ENCODE results near the gene FRMD4A. TPM values are rescaled to one million over a fixed set of nuclear protein-coding genes. Genes with fewer than 3 reads are reported as not detected.

Gene FRMD4A
- total RNA-seq, 1 experiment from 2014 or later = not detected

DNA sequence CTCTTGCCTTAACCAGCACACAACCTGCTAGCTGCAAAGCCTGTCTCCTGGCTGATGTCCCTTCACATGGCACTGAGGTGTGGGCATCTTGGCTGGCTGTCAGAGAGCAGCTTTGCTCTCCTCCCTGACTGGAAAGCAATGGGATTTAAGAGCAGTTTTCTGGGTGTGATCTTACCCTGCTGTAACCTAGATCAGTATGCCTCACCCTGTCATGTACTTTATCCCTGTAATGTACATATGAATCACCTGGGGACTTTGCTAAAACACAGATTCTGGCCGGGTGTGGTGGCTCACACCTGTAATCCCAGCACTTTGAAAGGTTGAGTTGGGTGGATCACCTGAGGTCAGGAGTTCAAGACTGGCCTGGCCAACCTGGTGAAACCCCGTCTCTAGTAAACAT is 209.9 kb downstream of the FRMD4A start:
- DNase-seq = no peak
- Histone ChIP-seq H3K4me2 (ENCODE audit: low read depth, low read length, poor library complexity, severe bottlenecking) (no peak overlapping the region), H3K79me2 (ENCODE audit: low read length) (no peaks in the 10 kb centered on the region), H3K36me3 (ENCODE audit: insufficient read depth, low read length) (no peaks in the 10 kb centered on the region), H3K27me3 (ENCODE audit: low read length) (no peaks in the 10 kb centered on the region), H3K27ac (ENCODE audit: low read length) (no peak overlapping the region), H3K4me3 (ENCODE audit: low read length) (no peak overlapping the region), H3K9me3 (ENCODE audit: low read length) (no peaks in the 10 kb centered on the region), H4K20me1 (ENCODE audit: insufficient read depth, low read depth, low read length) (no peaks in the 10 kb centered on the region), H3K4me1 (ENCODE audit: low read length) (no peaks in the 10 kb centered on the region), H3K9ac (ENCODE audit: low read length) (no peak overlapping the region), H2AFZ (ENCODE audit: low read length) (no peak overlapping the region), H3K9me2 (replicated peaks; ENCODE audit: insufficient read depth, low read length) (no peaks in the 10 kb centered on the region)

GRCh38 chr10:14118953-14119352 is 211.8 kb downstream of the FRMD4A start:
- no peaks in the 10 kb centered on the region for H3K79me2 ChIP-seq (ENCODE audit: low read length)

DNA sequence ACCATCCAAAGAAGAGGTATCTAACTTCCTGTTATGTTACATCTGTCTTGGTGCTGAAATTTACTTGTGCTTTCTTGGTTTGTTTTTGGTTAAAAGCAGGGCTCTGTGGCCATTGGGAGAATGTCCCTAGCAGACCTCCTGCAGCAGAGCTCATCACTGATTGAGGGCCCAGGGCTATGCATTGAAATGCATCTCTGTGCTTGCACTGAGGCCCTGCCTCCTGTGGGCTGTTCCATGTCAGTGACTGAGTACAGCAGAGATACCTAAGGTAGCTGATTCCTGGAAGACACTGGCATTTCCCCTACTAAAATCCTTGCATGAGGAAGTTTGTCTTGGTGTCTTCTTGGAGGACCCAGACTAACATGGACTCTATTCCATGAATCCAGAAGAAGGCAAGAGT is 213.9 kb downstream of the FRMD4A start:
- H3K79me2 ChIP-seq (ENCODE audit: low read length) = no peaks in the 10 kb centered on the region
- H3K4me1 ChIP-seq (ENCODE audit: low read length) = no peaks in the 10 kb centered on the region
- H3K9ac ChIP-seq (ENCODE audit: low read length) = no peak overlapping the region
- H3K9me2 ChIP-seq (replicated peaks; ENCODE audit: insufficient read depth, low read length) = no peaks in the 10 kb centered on the region
- no peak for DNase-seq
- H3K36me3 ChIP-seq (ENCODE audit: insufficient read depth, low read length) = no peaks in the 10 kb centered on the region
- no peaks in the 10 kb centered on the region for H3K27me3 ChIP-seq (ENCODE audit: low read length)
- no peaks in the 10 kb centered on the region for H4K20me1 ChIP-seq (ENCODE audit: insufficient read depth, low read depth, low read length)
- no peak overlapping the region for H3K27ac ChIP-seq (ENCODE audit: low read length)
- no peak overlapping the region for H2AFZ ChIP-seq (ENCODE audit: low read length)
- H3K4me3 ChIP-seq (ENCODE audit: low read length) = no peak overlapping the region
- no peak overlapping the region for H3K4me2 ChIP-seq (ENCODE audit: low read depth, low read length, poor library complexity, severe bottlenecking)
- no peaks in the 10 kb centered on the region for H3K9me3 ChIP-seq (ENCODE audit: low read length)

More at GRCh38 chr10:14118953-14119352, 211.8 kb downstream of the FRMD4A start:
- H3K36me3 ChIP-seq (ENCODE audit: insufficient read depth, low read length) = no peaks in the 10 kb centered on the region
- DNase-seq = no peak
- no peak overlapping the region for H2AFZ ChIP-seq (ENCODE audit: low read length)
- no peaks in the 10 kb centered on the region for H4K20me1 ChIP-seq (ENCODE audit: insufficient read depth, low read depth, low read length)
- no peaks in the 10 kb centered on the region for H3K4me1 ChIP-seq (ENCODE audit: low read length)
- no peaks in the 10 kb centered on the region for H3K27me3 ChIP-seq (ENCODE audit: low read length)
- H3K9me2 ChIP-seq (replicated peaks; ENCODE audit: insufficient read depth, low read length) = no peaks in the 10 kb centered on the region
- no peak overlapping the region for H3K9ac ChIP-seq (ENCODE audit: low read length)
- H3K4me3 ChIP-seq (ENCODE audit: low read length) = no peak overlapping the region
- no peak overlapping the region for H3K27ac ChIP-seq (ENCODE audit: low read length)
- H3K9me3 ChIP-seq (ENCODE audit: low read length) = no peaks in the 10 kb centered on the region
- no peak overlapping the region for H3K4me2 ChIP-seq (ENCODE audit: low read depth, low read length, poor library complexity, severe bottlenecking)

GRCh38 chr10:14116021-14116420 is 214.7 kb downstream of the FRMD4A start:
- H2AFZ ChIP-seq (ENCODE audit: low read length) = no peak overlapping the region
- no peaks in the 10 kb centered on the region for H4K20me1 ChIP-seq (ENCODE audit: insufficient read depth, low read depth, low read length)
- H3K4me3 ChIP-seq (ENCODE audit: low read length) = no peak overlapping the region
- no peaks in the 10 kb centered on the region for H3K79me2 ChIP-seq (ENCODE audit: low read length)
- no peaks in the 10 kb centered on the region for H3K4me1 ChIP-seq (ENCODE audit: low read length)
- no peaks in the 10 kb centered on the region for H3K9me3 ChIP-seq (ENCODE audit: low read length)
- no peaks in the 10 kb centered on the region for H3K27me3 ChIP-seq (ENCODE audit: low read length)
- no peak overlapping the region for H3K4me2 ChIP-seq (ENCODE audit: low read depth, low read length, poor library complexity, severe bottlenecking)
- no peak overlapping the region for H3K9ac ChIP-seq (ENCODE audit: low read length)
- no peak overlapping the region for H3K27ac ChIP-seq (ENCODE audit: low read length)
- no peaks in the 10 kb centered on the region for H3K36me3 ChIP-seq (ENCODE audit: insufficient read depth, low read length)
- no peak for DNase-seq
- H3K9me2 ChIP-seq (replicated peaks; ENCODE audit: insufficient read depth, low read length) = no peaks in the 10 kb centered on the region

DNA sequence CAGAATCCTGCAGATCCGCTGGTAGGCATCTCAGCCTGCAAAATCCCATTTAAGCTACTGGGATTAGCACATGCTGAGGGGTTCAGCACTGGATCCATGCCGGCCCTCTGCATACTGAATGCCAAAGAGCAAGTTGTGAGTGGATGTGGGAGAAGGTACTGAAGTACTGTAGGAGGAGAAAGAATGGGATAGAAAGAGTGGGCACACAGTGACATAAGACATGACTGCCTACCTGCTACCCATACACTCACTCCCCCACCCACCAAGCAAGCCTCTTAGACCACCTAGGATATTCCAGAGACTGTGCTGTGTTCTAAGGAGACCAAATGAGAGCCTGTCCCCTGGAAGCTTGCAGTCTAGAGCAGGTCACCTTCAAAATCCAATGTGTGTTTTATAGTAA is 215.9 kb downstream of the FRMD4A start:
- no peak overlapping the region for H2AFZ ChIP-seq (ENCODE audit: low read length)

GRCh38 chr10:14112056-14112455 is 218.7 kb downstream of the FRMD4A start:
- H4K20me1 ChIP-seq (ENCODE audit: insufficient read depth, low read depth, low read length) = no peaks in the 10 kb centered on the region
- DNase-seq = no peak
- no peak overlapping the region for H3K4me3 ChIP-seq (ENCODE audit: low read length)
- no peak overlapping the region for H3K9ac ChIP-seq (ENCODE audit: low read length)
- H3K9me2 ChIP-seq (replicated peaks; ENCODE audit: insufficient read depth, low read length) = no peaks in the 10 kb centered on the region
- H3K79me2 ChIP-seq (ENCODE audit: low read length) = no peaks in the 10 kb centered on the region
- H3K36me3 ChIP-seq (ENCODE audit: insufficient read depth, low read length) = no peaks in the 10 kb centered on the region
- no peaks in the 10 kb centered on the region for H3K9me3 ChIP-seq (ENCODE audit: low read length)
- H2AFZ ChIP-seq (ENCODE audit: low read length) = no peak overlapping the region
- no peak overlapping the region for H3K4me2 ChIP-seq (ENCODE audit: low read depth, low read length, poor library complexity, severe bottlenecking)
- H3K4me1 ChIP-seq (ENCODE audit: low read length) = no peaks in the 10 kb centered on the region
- H3K27ac ChIP-seq (ENCODE audit: low read length) = no peak overlapping the region
- H3K27me3 ChIP-seq (ENCODE audit: low read length) = no peaks in the 10 kb centered on the region

More for the DNA sequence above, 215.9 kb downstream of the FRMD4A start:
- H4K20me1 ChIP-seq (ENCODE audit: insufficient read depth, low read depth, low read length) = no peaks in the 10 kb centered on the region
- no peaks in the 10 kb centered on the region for H3K79me2 ChIP-seq (ENCODE audit: low read length)
- H3K27ac ChIP-seq (ENCODE audit: low read length) = no peak overlapping the region
- no peaks in the 10 kb centered on the region for H3K4me1 ChIP-seq (ENCODE audit: low read length)
- H3K9ac ChIP-seq (ENCODE audit: low read length) = no peak overlapping the region
- DNase-seq = no peak
- H3K4me2 ChIP-seq (ENCODE audit: low read depth, low read length, poor library complexity, severe bottlenecking) = no peak overlapping the region
- no peaks in the 10 kb centered on the region for H3K9me2 ChIP-seq (replicated peaks; ENCODE audit: insufficient read depth, low read length)
- H3K36me3 ChIP-seq (ENCODE audit: insufficient read depth, low read length) = no peaks in the 10 kb centered on the region
- H3K27me3 ChIP-seq (ENCODE audit: low read length) = no peaks in the 10 kb centered on the region
- no peaks in the 10 kb centered on the region for H3K9me3 ChIP-seq (ENCODE audit: low read length)
- no peak overlapping the region for H3K4me3 ChIP-seq (ENCODE audit: low read length)

DNA sequence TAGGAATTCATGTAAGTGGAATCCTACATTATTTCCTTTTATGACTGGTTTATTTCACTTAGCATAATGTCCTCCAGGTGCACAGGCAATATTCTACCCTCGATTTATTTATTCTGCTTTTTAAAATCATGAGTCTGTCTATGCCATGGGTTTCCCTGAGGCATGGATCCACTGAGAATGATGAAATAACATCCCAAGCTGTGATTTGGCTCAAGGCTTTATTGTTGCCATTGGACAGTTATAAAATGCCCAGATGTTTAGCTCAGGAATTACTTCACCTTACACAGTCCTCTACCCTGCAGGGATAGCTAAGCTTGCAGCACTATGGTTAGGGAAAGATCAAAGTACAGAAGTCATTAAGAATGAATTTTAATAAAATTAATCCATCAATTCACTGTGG is 219.5 kb downstream of the FRMD4A start:
- no peak overlapping the region for H3K4me3 ChIP-seq (ENCODE audit: low read length)
- H3K36me3 ChIP-seq (ENCODE audit: insufficient read depth, low read length) = no peaks in the 10 kb centered on the region
- H3K4me2 ChIP-seq (ENCODE audit: low read depth, low read length, poor library complexity, severe bottlenecking) = no peak overlapping the region
- no peaks in the 10 kb centered on the region for H3K79me2 ChIP-seq (ENCODE audit: low read length)
- no peaks in the 10 kb centered on the region for H3K27me3 ChIP-seq (ENCODE audit: low read length)
- no peak for DNase-seq
- no peaks in the 10 kb centered on the region for H3K9me3 ChIP-seq (ENCODE audit: low read length)
- H4K20me1 ChIP-seq (ENCODE audit: insufficient read depth, low read depth, low read length) = no peaks in the 10 kb centered on the region
- H3K9ac ChIP-seq (ENCODE audit: low read length) = no peak overlapping the region
- no peaks in the 10 kb centered on the region for H3K4me1 ChIP-seq (ENCODE audit: low read length)
- no peak overlapping the region for H3K27ac ChIP-seq (ENCODE audit: low read length)
- no peaks in the 10 kb centered on the region for H3K9me2 ChIP-seq (replicated peaks; ENCODE audit: insufficient read depth, low read length)
- H2AFZ ChIP-seq (ENCODE audit: low read length) = no peak overlapping the region

- Histone ChIP-seq H3K36me3 (ENCODE audit: insufficient read depth, low read length) (no peaks in the 10 kb centered on the region), H3K27ac (ENCODE audit: low read length) (no peak overlapping the region), H3K79me2 (ENCODE audit: low read length) (no peaks in the 10 kb centered on the region), H3K9ac (ENCODE audit: low read length) (no peak overlapping the region), H3K4me2 (ENCODE audit: low read depth, low read length, poor library complexity, severe bottlenecking) (no peak overlapping the region), H3K4me1 (ENCODE audit: low read length) (no peaks in the 10 kb centered on the region), H3K4me3 (ENCODE audit: low read length) (no peak overlapping the region), H3K27me3 (ENCODE audit: low read length) (no peaks in the 10 kb centered on the region), H3K9me3 (ENCODE audit: low read length) (no peaks in the 10 kb centered on the region), H2AFZ (ENCODE audit: low read length) (no peak overlapping the region), H4K20me1 (ENCODE audit: insufficient read depth, low read depth, low read length) (no peaks in the 10 kb centered on the region), H3K9me2 (replicated peaks; ENCODE audit: insufficient read depth, low read length) (no peaks in the 10 kb centered on the region)
- no peak for DNase-seq
Observed at GRCh38 chr10:14106828-14107227, 223.9 kb downstream of the FRMD4A start.

DNA sequence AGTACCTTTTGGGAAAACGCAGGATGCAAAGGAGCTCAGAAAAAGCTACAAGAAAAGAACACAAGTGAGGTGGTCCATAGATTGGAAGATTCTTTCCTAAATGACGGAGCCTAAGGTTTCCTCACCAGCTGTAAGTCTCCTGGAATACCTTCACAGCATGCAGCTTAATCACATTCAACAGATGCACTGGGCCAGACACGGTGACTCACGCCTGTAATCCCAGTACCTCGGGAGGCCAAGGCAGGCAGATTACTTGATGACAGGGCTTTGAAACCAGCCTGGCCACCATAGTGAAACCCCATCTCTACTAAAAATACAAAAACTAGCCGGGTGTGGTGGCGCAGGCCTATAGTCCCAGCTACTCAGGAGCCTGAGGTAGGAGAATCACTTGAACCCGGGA is 228.7 kb downstream of the FRMD4A start:
- no peak overlapping the region for H3K4me3 ChIP-seq (ENCODE audit: low read length)
- no peak overlapping the region for H3K27ac ChIP-seq (ENCODE audit: low read length)
- no peak overlapping the region for H3K4me2 ChIP-seq (ENCODE audit: low read depth, low read length, poor library complexity, severe bottlenecking)
- H3K79me2 ChIP-seq (ENCODE audit: low read length) = no peaks in the 10 kb centered on the region
- H3K9ac ChIP-seq (ENCODE audit: low read length) = no peak overlapping the region
- H2AFZ ChIP-seq (ENCODE audit: low read length) = no peak overlapping the region
- no peak for DNase-seq
- H3K9me3 ChIP-seq (ENCODE audit: low read length) = no peaks in the 10 kb centered on the region
- H3K4me1 ChIP-seq (ENCODE audit: low read length) = no peaks in the 10 kb centered on the region
- no peaks in the 10 kb centered on the region for H3K9me2 ChIP-seq (replicated peaks; ENCODE audit: insufficient read depth, low read length)
- H3K27me3 ChIP-seq (ENCODE audit: low read length) = no peaks in the 10 kb centered on the region
- H4K20me1 ChIP-seq (ENCODE audit: insufficient read depth, low read depth, low read length) = no peaks in the 10 kb centered on the region
- H3K36me3 ChIP-seq (ENCODE audit: insufficient read depth, low read length) = no peaks in the 10 kb centered on the region

All from Karpas-422 (cell line).